Measurements from ENCODE around the gene FADS1. TPM values are rescaled to one million over a fixed set of nuclear protein-coding genes. Genes with fewer than 3 reads are reported as not detected.

Gene FADS1
- total RNA-seq, 2 donors from 2014 or later = 21.8 to 28.4 TPM

DNA sequence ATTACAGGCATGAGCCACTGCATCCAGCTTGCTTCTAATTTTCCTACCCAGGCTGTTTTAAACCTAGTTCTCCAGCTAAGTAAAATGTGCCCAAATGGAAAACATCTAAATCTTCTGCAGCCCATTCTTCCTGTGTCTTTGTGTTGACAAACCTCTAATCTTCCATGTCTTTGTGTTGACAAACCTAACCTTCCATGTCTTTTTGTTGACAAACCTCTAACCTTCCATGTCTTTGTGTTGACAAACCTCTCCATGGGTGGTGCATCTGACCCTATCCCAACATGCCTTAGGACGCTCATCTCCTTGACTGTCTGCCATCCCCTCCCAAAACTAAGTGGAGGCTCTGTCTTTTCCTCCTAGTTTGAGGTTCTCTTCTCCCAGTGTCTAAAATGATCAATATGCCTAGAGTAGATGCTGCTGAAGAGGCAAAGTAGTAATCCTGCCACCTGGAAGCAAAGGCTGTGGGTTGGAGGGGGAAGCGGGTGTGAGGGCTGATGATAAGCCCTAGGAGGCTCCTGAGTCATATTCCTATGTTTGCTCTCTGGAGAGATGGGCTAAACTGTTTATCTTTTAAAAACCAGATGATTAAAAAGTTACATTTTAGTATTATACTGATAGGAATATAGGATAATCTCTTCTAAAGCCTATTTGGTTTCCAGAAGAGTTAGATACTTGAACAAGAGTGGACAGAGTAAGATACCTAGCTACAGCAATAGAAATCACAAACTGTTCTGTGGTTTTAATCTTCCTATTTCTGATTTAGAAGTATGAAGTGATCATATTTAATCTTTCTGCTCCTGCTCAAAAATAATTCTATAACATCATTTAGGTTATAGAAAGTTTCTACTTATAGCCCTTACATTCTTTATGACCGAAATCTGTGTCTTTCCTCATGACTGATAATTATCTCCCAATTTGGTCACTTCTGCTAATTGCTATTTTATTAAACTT is 16.2 kb downstream of the FADS1 start:
- Histone ChIP-seq H3K4me3 (no peak overlapping the region), H3K27me3 (no peaks in the 10 kb centered on the region), H3K4me1 (peaks cover 0 to 6% of the 10 kb centered on the region in 2 donors), H3K9me3 (no peaks in the 10 kb centered on the region), H3K27ac (no peak overlapping the region), H3K36me3 (peaks cover 8% of the 10 kb centered on the region)
- TF ChIP-seq, protein P1, sequence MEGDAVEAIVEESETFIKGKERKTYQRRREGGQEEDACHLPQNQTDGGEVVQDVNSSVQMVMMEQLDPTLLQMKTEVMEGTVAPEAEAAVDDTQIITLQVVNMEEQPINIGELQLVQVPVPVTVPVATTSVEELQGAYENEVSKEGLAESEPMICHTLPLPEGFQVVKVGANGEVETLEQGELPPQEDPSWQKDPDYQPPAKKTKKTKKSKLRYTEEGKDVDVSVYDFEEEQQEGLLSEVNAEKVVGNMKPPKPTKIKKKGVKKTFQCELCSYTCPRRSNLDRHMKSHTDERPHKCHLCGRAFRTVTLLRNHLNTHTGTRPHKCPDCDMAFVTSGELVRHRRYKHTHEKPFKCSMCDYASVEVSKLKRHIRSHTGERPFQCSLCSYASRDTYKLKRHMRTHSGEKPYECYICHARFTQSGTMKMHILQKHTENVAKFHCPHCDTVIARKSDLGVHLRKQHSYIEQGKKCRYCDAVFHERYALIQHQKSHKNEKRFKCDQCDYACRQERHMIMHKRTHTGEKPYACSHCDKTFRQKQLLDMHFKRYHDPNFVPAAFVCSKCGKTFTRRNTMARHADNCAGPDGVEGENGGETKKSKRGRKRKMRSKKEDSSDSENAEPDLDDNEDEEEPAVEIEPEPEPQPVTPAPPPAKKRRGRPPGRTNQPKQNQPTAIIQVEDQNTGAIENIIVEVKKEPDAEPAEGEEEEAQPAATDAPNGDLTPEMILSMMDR (IDR thresholded peaks at IDR 0.05) = no peak
- no peak for DNase-seq (ENCODE audit: low spot score)

DNA sequence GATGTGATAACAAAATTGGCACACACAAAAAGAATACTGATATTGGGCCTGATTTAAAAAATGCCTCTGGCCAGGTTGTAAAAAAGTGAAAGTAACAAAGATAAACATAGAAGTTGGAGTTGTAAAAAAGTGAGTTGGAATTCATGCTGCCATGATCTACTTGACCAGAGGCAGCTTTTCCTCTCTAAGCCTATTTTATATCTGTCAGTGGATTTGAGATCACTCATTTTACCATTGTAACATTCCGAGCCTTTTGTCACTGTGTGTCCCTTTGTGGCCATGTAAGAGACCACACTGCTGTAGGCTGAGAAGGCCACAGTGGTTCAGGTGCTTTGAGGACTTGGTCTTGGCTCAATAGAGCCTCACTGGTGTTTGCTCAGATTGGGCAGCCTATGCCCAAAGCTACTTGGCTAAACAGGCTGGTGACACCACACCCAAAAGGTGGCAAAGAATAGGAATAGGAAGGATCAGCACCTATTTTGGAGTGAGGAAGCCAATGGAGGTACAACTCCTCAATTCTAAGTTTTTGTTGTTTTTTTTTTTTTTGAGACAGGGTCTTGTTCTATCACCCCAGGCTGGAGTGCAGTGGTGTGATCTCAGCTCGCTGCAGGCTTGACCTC is 17.0 kb downstream of the FADS1 start:
- Histone ChIP-seq H3K9me3 (no peaks in the 10 kb centered on the region), H3K4me1 (peaks cover 0 to 6% of the 10 kb centered on the region in 2 donors), H3K27ac (no peak overlapping the region), H3K4me3 (no peak overlapping the region), H3K27me3 (no peaks in the 10 kb centered on the region), H3K36me3 (no peaks in the 10 kb centered on the region)
- TF ChIP-seq, protein P1 (IDR thresholded peaks at IDR 0.05) = no peak
- DNase-seq (ENCODE audit: low spot score) = no peak

DNA sequence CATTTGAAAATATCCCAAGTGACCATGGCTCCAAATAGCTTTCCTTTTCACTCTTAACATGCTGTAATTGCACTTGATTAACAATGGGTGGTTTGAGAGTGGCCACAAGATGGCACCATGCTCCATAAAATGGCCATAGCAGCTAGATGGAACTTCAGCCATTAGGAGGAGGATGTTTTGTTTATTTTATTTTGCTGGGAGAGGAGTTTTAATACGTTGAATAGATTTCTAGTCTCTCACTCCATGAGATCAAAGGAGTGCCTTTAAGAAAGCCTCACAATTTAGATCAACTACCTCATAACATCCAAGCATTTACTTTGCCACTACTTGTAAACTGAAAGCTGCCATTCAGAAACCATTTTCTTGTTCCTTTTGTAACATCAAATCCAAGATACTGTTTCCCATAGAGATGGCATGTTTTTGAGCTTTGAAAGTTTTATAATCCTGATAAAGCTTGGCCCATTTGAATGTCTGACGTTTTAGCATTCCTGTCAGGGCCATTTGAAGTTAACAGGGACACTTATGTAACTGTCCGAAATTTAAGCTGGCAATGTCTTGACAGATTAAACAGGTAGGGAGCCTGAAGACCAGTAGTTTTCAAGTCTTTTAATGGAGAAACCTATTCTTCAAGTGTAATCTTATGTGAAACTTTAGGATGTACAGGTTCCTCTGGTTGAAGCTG is 19.4 kb downstream of the FADS1 start:
- peak; percentile 85 for DNase-seq (ENCODE audit: low spot score)
- H3K27me3 ChIP-seq = no peaks in the 10 kb centered on the region
- peak overlapping the region; percentile 17 to 58 for H3K27ac ChIP-seq
- no peak overlapping the region for H3K4me3 ChIP-seq
- H3K9me3 ChIP-seq = no peaks in the 10 kb centered on the region
- TF ChIP-seq, protein P1 (IDR thresholded peaks at IDR 0.05) = peak; percentile 74 to 83
- no peaks in the 10 kb centered on the region for H3K36me3 ChIP-seq
- H3K4me1 ChIP-seq = peaks cover 0 to 16% of the 10 kb centered on the region in 2 donors

DNA sequence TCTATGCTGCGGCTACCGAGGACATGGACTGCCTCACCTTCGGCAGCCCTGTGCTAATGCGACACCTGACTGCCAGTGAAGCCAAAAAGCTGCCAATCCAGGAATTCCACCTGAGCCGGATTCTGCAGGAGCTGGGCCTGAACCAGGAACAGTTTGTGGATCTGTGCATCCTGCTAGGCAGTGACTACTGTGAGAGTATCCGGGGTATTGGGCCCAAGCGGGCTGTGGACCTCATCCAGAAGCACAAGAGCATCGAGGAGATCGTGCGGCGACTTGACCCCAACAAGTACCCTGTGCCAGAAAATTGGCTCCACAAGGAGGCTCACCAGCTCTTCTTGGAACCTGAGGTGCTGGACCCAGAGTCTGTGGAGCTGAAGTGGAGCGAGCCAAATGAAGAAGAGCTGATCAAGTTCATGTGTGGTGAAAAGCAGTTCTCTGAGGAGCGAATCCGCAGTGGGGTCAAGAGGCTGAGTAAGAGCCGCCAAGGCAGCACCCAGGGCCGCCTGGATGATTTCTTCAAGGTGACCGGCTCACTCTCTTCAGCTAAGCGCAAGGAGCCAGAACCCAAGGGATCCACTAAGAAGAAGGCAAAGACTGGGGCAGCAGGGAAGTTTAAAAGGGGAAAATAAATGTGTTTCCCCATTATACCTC is 20.8 kb downstream of the FADS1 start:
- Histone ChIP-seq H3K27me3 (no peaks in the 10 kb centered on the region), H3K9me3 (no peaks in the 10 kb centered on the region), H3K27ac (no peak overlapping the region), H3K4me3 (no peak overlapping the region), H3K4me1 (peaks cover 0 to 26% of the 10 kb centered on the region in 2 donors), H3K36me3 (no peaks in the 10 kb centered on the region)
- no peak for DNase-seq (ENCODE audit: low spot score)
- TF ChIP-seq, protein P1 (IDR thresholded peaks at IDR 0.05) = no peak

DNA sequence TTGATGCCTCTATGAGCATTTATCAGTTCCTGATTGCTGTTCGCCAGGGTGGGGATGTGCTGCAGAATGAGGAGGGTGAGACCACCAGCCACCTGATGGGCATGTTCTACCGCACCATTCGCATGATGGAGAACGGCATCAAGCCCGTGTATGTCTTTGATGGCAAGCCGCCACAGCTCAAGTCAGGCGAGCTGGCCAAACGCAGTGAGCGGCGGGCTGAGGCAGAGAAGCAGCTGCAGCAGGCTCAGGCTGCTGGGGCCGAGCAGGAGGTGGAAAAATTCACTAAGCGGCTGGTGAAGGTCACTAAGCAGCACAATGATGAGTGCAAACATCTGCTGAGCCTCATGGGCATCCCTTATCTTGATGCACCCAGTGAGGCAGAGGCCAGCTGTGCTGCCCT is 21.3 kb downstream of the FADS1 start:
- H3K9me3 ChIP-seq = no peaks in the 10 kb centered on the region
- TF ChIP-seq, protein P1 (IDR thresholded peaks at IDR 0.05) = no peak
- DNase-seq (ENCODE audit: low spot score) = no peak
- H3K4me3 ChIP-seq = no peak overlapping the region
- H3K4me1 ChIP-seq = peaks cover 0 to 31% of the 10 kb centered on the region in 2 donors
- H3K27ac ChIP-seq = no peak overlapping the region
- H3K27me3 ChIP-seq = no peaks in the 10 kb centered on the region
- H3K36me3 ChIP-seq = no peaks in the 10 kb centered on the region

Data from right atrium auricular region (tissue), 2 donors.